TTC549 (cell line): ENCODE data around the gene KANK4.

Source experiments
- FAIRE-seq: peaks from 2 replicates; lab custom pipeline; 2012; peaks lifted over from hg19 to GRCh38; lab: Jason Lieb, UNC

The KANK4 gene

GRCh38 chr1:62336995-62337705 lies 17.9 kb upstream of the KANK4 start:
- FAIRE-seq = no peak

- no peak for FAIRE-seq
Measured at GRCh38 chr1:62336638-62336994, 17.4 kb upstream of the KANK4 start.

DNA sequence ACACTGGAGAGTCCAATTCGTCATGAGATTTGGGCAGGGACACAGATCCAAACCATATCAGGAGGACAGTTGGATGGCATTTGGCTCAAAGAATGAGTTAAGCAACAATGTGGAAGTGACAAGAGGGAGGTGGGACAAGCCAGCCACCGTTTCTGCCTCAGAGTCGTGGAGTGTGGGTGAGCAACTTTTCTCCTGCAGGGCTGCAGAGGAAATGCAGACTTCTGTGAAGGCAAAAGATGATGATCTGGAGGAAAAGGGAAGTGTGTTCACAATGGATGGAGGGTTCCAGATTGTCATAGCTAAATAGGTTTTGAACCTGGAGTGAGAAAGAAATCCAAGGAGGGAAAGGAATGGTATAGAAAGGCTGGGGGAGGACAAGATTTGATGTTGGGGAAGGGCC lies 16.4 kb upstream of the KANK4 start:
- no peak for FAIRE-seq

GRCh38 chr1:62334434-62334985 lies 15.3 kb upstream of the KANK4 start:
- no peak for FAIRE-seq

- FAIRE-seq = no peak
Measured at GRCh38 chr1:62333441-62333840, 14.2 kb upstream of the KANK4 start.

- no peak for FAIRE-seq
Measured at GRCh38 chr1:62327360-62328055, 8.3 kb upstream of the KANK4 start.

DNA sequence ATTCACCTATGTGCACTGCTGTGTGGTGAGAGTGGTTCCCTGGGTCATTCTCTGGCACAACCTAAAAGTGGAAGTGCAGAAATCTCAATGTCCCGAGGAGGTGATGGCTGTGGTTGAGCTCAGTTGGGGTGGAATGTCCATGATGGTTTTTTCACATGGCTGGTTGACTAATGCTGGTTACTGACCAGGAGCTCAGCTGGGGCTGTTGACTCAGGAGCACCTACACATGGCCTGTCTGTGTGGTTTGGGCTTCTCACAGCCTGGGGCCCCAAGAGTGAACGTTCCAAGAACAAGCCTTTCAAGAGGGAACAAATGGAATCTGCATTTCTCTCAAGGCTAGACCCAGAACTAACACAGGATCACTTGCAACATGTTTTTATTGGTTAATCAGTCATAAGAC lies 6.4 kb upstream of the KANK4 start:
- no peak for FAIRE-seq

DNA sequence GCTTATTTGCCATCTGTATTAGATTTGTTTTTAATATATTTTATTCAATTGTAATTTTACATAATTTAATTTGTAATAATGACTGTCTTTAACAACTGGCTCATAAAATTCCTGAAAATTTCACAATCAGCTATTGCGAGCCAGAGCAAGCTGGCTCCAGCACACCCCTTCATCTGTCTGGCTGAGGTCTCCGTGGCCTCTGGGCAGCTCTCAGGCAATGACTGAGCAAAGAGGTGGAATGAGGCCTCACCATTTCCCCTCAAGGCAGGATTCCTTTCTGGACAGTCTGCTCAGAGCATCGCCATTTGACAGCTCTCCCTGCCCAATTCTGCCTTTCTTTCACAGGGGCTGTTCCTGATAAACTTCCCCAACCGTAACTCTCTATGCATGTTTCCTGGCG lies 5.8 kb upstream of the KANK4 start:
- no peak for FAIRE-seq

- no peak for FAIRE-seq
Measured at GRCh38 chr1:62321446-62321845, 2.2 kb upstream of the KANK4 start.

DNA sequence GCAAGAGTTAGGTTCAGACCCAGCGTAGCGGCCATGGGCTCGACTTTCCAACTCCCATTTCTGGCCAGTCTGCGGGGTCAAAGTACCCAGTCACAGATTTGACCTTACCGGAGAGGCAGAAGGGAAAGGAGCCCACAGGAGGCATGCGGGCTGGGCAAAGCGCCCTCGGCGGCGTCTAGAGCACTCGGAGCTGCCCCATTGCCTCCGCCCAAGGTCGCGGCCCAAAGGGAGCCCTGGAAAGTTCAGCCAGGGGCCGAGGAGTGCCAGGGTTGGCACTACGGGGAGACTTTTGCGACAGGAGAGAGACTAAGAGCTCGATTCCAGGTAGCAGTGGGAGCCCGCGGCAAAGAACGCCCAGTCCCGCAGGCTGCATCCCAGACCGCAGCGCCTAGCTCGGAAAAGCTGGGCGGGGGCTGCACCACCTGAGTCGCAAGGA lies 896 bp downstream of the KANK4 start:
- no peak for FAIRE-seq

DNA sequence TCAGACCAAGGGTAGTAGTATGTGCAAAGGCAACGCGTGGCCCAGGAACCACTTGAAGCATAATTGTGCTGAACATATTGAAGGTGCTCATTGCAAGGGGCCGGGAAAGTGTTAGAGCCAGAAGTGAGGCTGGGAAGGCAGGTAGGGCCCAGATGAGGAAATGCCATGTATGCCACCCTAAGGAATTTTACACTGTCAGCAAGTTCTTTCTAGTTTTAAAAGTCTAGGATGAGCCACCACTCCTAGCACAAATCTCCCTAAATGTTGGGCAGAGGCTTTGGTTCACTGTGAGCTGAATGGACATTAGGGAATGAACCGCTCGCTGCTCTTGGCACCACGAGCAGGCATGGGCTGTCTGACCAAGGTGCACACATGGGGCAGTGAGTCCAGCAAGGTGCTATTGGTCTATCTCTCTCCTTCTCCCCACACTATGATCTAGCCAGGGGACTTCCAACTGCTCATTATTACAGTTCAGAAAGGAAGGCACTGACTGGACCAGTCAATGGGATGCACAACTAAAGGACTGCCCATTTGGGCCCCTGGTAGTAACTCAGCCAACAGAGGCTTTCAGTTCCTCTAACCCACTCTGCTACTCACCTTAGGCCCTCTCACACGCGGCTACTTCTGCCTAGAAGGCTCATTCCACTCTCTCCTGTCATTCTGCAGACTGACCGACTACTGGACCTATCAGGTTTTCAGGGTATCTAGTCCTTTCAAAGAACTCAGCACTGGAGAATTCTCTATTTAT lies 2.0 kb downstream of the KANK4 start:
- FAIRE-seq = no peak

- no peak for FAIRE-seq
Measured at GRCh38 chr1:62316135-62316534, 3.1 kb downstream of the KANK4 start.

DNA sequence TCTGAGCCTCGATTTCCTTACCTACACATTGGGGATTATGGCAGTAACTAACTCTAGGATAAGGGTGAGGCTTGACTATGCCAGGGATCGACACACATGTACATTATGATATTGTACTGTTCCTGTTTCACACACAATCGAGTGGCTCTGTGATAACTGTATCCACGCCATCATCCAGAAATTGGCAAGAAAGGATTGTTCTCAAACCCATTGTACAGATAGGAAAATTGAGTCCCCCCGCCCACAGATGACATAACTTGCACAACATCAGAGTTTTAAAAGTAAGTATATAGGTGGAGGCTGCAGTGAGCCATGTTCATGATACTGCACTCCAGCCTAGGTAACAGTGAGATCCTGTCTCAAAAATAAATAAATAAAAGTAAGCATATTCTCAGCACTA lies 3.8 kb downstream of the KANK4 start:
- FAIRE-seq = no peak

GRCh38 chr1:62314454-62315350 lies 4.5 kb downstream of the KANK4 start:
- FAIRE-seq = no peak

- FAIRE-seq = no peak
Measured at GRCh38 chr1:62312698-62313097, 6.5 kb downstream of the KANK4 start.

- FAIRE-seq = no peak
Measured at GRCh38 chr1:62311473-62311943, 7.7 kb downstream of the KANK4 start.

DNA sequence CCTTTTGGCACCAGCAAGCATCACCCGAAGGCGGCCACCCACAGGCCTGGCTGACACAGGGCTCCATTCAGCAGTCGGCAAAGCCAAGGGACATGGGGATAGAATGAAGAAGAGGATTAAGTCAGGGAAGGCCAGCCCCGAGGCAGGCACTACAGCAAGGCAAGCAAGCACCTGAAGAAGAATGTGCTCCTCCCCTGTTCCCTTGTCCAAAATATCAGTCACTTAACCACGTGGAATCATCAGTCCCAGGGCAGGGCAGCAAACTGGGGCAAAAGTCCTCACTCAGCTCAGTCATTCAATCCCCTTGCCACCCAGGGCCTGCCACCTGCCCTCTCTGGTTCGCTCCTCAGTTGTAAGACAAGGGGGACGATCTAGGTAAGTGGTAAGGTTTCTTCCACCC lies 9.3 kb downstream of the KANK4 start:
- no peak for FAIRE-seq

DNA sequence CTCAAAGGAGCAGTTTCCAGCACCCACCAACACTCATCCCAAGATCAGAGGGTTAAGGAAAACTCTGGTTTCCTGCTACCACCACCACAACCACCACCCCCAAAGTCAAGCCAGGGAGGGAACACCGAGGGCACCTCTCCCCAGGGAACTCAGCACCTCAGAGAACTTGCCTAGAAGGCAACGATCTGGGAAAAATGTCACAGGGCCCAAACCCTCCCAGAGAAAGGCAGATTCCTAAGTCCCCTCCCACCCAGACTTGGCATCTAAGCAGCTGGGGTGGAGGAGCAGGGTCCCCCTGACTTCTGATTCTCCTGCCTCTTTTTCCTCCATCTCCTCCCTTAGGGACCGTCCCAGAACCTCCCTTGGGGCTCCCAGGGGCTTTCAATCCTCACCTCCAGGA lies 10.6 kb downstream of the KANK4 start:
- FAIRE-seq = no peak

- no peak for FAIRE-seq
Measured at GRCh38 chr1:62307895-62308492, 11.2 kb downstream of the KANK4 start.

GRCh38 chr1:62307446-62307845 lies 11.8 kb downstream of the KANK4 start:
- FAIRE-seq = no peak

GRCh38 chr1:62306065-62306464 lies 13.2 kb downstream of the KANK4 start:
- no peak for FAIRE-seq

- FAIRE-seq = no peak
Measured at GRCh38 chr1:62304975-62305374, 14.3 kb downstream of the KANK4 start.
